ENCODE measurements around the gene PIK3R1.
A peak's percentile ranks its signal among the peaks of the same experiment; 100 is the strongest.

PIK3R1 gene

GRCh38 chr5:68274847-68275651 is 59.5 kb downstream of the PIK3R1 start:
- H3K27ac ChIP-seq, result no peak overlapping the region
- H3K27me3 ChIP-seq (replicated peaks), result no peaks in the 10 kb centered on the region
- H3K36me3 ChIP-seq (replicated peaks), result peaks cover 6% of the 10 kb centered on the region
- TF ChIP-seq, protein P1, sequence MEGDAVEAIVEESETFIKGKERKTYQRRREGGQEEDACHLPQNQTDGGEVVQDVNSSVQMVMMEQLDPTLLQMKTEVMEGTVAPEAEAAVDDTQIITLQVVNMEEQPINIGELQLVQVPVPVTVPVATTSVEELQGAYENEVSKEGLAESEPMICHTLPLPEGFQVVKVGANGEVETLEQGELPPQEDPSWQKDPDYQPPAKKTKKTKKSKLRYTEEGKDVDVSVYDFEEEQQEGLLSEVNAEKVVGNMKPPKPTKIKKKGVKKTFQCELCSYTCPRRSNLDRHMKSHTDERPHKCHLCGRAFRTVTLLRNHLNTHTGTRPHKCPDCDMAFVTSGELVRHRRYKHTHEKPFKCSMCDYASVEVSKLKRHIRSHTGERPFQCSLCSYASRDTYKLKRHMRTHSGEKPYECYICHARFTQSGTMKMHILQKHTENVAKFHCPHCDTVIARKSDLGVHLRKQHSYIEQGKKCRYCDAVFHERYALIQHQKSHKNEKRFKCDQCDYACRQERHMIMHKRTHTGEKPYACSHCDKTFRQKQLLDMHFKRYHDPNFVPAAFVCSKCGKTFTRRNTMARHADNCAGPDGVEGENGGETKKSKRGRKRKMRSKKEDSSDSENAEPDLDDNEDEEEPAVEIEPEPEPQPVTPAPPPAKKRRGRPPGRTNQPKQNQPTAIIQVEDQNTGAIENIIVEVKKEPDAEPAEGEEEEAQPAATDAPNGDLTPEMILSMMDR (IDR thresholded peaks at IDR 0.05; ENCODE audit: low read depth, low read length, missing control alignments), result no peak
- no peak for DNase-seq
- no peak overlapping the region for H3K4me3 ChIP-seq (ENCODE audit: low read depth, low read length)
- in situ Hi-C loops (cut with HindIII; ENCODE audit: low pct_ligation_motif_present, low sequenced_read_pairs), result loop anchor here (25.0 kb wide), 2 partner anchors 187 to 1013 kb away; no protein-coding TSS in a partner anchor

DNA sequence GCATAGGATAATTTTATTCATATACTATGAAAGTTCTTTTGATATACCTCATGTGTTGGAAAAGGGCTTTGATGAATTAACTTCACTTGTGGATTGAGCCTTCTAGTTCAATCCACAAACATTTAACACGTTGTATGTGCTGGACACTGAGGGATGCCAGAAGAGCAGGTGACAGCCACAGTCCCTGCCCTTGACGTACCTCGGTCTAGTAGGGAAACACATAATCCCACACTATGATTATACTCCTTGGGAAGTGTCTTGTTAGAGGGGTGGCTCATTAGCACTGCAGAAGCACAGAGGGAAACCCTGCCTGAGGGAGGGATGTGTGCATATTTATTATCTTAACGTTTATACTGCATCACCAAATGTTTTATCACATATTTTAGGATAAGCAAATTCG is 61.2 kb downstream of the PIK3R1 start:
- Histone ChIP-seq H3K27ac (no peak overlapping the region), H3K27me3 (replicated peaks) (no peaks in the 10 kb centered on the region), H3K4me3 (ENCODE audit: low read depth, low read length) (no peak overlapping the region), H3K36me3 (replicated peaks) (peaks cover 10% of the 10 kb centered on the region)
- TF ChIP-seq, protein P1 (IDR thresholded peaks at IDR 0.05; ENCODE audit: low read depth, low read length, missing control alignments), result no peak
- in situ Hi-C loops (cut with HindIII; ENCODE audit: low pct_ligation_motif_present, low sequenced_read_pairs), result loop anchor here (25.0 kb wide), 1 partner anchor 186 kb away; no protein-coding TSS in a partner anchor
- DNase-seq, result no peak

DNA sequence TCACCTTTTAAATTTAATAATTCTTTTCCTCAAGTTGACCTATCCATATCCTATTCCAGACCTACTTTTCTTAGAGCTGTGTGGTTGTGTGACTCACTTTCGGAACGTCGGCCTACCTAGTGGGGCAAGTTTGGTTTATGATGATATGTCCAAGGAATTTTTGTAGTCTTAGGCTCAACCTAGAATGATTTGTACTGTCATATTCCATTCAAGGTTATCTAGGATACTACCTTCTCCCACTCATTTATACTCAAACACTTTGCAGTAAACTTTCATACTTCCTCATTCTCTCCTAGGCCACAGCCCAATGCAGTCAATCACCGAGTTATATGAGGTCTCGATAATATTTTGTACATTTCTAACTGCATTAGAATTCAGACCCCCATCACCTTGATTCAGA is 61.9 kb downstream of the PIK3R1 start:
- Histone ChIP-seq H3K27me3 (replicated peaks) (no peaks in the 10 kb centered on the region), H3K27ac (peak overlapping the region; percentile 27), H3K36me3 (replicated peaks) (peaks cover 10% of the 10 kb centered on the region), H3K4me3 (ENCODE audit: low read depth, low read length) (no peak overlapping the region)
- in situ Hi-C loops (cut with HindIII; ENCODE audit: low pct_ligation_motif_present, low sequenced_read_pairs), result loop anchor here (25.0 kb wide), 1 partner anchor 185 kb away; no protein-coding TSS in a partner anchor
- TF ChIP-seq, protein P1 (IDR thresholded peaks at IDR 0.05; ENCODE audit: low read depth, low read length, missing control alignments), result no peak
- DNase-seq, result peak; percentile 65

GRCh38 chr5:68279984-68280383 is 64.4 kb downstream of the PIK3R1 start:
- no peak overlapping the region for H3K4me3 ChIP-seq (ENCODE audit: low read depth, low read length)
- H3K27me3 ChIP-seq (replicated peaks), result no peaks in the 10 kb centered on the region
- no peak overlapping the region for H3K27ac ChIP-seq
- in situ Hi-C loops (cut with HindIII; ENCODE audit: low pct_ligation_motif_present, low sequenced_read_pairs), result loop anchor here (25.0 kb wide), 1 partner anchor 182 kb away; no protein-coding TSS in a partner anchor
- TF ChIP-seq, protein P1 (IDR thresholded peaks at IDR 0.05; ENCODE audit: low read depth, low read length, missing control alignments), result no peak
- DNase-seq, result no peak
- H3K36me3 ChIP-seq (replicated peaks), result peaks cover 10% of the 10 kb centered on the region

DNA sequence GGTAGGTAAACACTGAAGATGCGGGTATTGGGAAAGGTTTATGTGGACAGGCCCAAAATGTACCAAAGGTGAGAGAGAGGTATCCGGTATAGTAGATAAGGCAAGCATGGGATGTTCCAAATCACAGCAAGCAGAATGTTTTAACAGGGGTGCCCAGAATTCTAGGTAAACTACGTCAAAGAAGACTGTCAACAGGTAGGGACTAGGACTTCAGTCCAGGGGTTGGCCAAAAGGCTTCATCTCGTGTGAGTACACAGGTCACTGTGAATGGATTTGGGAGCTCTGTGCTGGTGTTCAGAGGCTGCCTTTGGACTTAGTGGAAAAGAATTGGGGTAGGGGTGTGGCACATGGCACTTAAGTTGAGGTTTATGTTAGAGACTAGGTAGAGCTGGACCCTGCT is 66.4 kb downstream of the PIK3R1 start:
- no peak overlapping the region for H3K27ac ChIP-seq
- in situ Hi-C loops (cut with HindIII; ENCODE audit: low pct_ligation_motif_present, low sequenced_read_pairs), result loop anchor here (25.0 kb wide), 1 partner anchor 180 kb away; no protein-coding TSS in a partner anchor
- DNase-seq, result no peak
- TF ChIP-seq, protein P1 (IDR thresholded peaks at IDR 0.05; ENCODE audit: low read depth, low read length, missing control alignments), result no peak
- H3K4me3 ChIP-seq (ENCODE audit: low read depth, low read length), result no peak overlapping the region
- no peaks in the 10 kb centered on the region for H3K27me3 ChIP-seq (replicated peaks)
- H3K36me3 ChIP-seq (replicated peaks), result peaks cover 10% of the 10 kb centered on the region

Data from brain microvascular endothelial cell (primary cell).